Skin epidermis (tissue), 12 donors: ENCODE results near the gene FCHSD2.
"Not testable (repeated sequence)": the region's sequence is repeated elsewhere in the genome, so short reads cannot be mapped to it uniquely, and the experiment has no call there.

Experiments
- H3K27ac ChIP-seq, 21 experiments: fragments of 200-600 bp; sonication (generic) in 11 of 21; one replicate each; pipeline ENCODE4 v1.5.0; 2020; ENCODE audit warnings: mild to moderate bottlenecking in 3 of 21, inconsistent platforms in 2 of 21, moderate library complexity in 2 of 21
- H3K4me3 ChIP-seq, 7 experiments: fragments of 200-600 bp; sonication (generic) in 2 of 7; one replicate each; pipeline ENCODE4 v1.5.0; 2020; ENCODE audit warnings: inconsistent platforms in 2 of 7, mild to moderate bottlenecking in 2 of 7, moderate library complexity in 1 of 7

FCHSD2 gene

GRCh38 chr11:72833811-72834493, 308.2 kb downstream of the FCHSD2 start:
- no peak overlapping the region for H3K4me3 ChIP-seq

DNA sequence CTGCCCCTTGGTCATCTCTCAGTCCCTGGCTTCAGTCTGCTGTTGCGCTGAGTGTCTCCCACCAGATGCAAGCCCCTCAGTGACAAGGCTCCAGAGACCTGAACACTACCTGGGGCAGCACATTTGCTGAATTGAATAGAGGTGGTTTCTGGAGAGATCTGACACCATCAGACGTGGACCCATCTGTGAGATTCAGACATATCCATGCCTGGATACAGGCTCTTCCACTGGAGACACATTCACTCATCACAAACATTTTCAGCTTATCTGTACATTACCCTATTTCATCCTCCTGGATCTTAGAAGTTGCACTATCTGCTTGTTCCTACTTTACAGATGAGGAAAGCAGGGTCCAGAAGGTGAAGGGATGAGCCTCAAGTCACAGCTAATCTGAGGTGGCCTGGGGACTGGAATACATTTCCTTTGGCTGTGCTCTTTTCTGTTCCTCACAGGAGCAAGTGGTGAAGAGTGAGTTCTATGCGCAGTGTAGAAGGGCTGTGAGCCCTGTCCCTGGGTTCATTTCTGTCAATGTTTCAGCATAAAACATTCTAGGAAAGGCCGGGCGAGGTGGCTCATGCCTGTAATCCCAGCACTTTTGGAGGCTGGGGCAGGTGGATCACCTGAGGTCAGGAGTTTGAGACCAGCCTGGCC, 308.9 kb downstream of the FCHSD2 start:
- Histone ChIP-seq H3K27ac (peak overlapping the region in 6 of 21 experiments; percentile 11 to 78 (median 26)), H3K4me3 (no peak overlapping the region)

More at GRCh38 chr11:72833811-72834493, 308.2 kb downstream of the FCHSD2 start:
- peak overlapping the region in 8 of 21 experiments; percentile 15 to 78 (median 36) for H3K27ac ChIP-seq

DNA sequence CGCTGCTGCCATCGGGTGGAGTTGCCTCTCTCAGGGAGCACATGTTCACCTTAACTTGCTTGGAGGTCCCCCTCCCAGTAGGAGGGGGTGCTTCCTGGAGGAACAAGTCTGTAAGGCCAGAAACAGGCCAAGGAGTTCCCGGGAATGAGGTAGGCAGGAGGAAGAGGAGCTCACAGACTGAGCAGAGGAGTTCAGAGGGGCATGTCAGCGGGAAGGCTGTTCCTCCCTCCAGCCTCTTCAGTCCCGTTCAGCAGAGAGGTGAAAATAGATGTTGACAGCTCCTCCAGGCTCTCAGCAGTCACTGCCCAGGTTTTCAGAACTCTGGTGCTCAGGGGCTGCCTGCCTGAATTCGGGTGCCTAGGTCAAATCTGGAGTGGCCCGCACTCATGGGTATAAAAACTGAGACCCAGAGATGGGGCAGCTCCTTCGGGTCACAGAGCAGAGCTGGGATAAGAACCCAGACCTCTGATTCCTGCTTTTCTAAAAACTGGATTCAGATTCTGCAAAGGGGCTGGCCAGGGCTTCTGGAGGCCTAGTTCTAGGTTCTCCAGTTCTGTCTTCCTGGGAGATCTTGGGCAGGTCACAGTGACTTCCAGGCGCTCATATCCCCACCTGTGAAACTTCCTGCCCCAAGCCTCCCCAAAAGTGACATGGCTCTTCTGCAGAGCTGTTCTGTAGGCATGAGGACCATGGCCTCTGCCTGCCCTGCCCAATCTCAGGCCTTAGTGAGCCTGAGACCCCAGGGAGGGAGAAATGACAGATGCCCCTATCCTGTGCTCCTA, 309.6 kb downstream of the FCHSD2 start:
- H3K4me3 ChIP-seq = no peak overlapping the region
- H3K27ac ChIP-seq = peak overlapping the region in 8 of 21 experiments; percentile 11 to 78 (median 25)

- Histone ChIP-seq H3K4me3 (no peak overlapping the region), H3K27ac (peak overlapping the region in 6 of 21 experiments; percentile 14 to 78 (median 25))
Measured at GRCh38 chr11:72831521-72832300, 310.4 kb downstream of the FCHSD2 start.

DNA sequence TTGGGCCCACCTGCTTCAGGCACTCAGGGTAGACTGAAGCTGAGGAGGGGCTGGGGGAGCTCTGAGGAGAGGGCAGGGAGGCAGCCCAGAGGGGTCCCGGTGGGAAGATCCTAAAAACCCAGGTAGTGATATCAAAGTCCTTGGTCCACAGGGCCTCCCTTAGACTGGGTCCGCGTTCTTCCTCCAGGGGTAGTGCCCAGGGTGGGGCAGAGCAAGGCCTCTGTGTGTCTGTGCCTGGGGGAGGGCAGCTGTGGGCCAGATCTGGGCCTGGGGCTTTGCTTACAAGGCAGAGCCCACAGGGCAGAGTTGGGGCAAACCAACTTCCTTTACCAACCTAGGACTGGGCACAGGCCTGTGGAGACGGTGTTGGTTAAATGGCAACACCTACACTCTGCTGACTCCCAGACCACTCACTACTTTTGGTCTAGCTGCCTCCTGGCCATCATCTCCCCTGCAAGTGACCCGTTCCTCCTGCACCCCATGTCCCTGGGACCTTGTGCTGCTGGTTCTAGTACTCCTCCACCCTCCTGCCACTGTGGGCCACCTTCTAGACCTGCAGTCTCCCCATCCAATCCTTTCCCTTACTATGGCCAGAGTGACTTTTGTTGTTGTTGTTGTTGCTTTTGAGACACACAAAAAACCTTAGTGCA, 312.1 kb downstream of the FCHSD2 start:
- H3K27ac ChIP-seq = peak overlapping the region in 2 of 21 experiments; percentile 27 to 77
- no peak overlapping the region for H3K4me3 ChIP-seq

DNA sequence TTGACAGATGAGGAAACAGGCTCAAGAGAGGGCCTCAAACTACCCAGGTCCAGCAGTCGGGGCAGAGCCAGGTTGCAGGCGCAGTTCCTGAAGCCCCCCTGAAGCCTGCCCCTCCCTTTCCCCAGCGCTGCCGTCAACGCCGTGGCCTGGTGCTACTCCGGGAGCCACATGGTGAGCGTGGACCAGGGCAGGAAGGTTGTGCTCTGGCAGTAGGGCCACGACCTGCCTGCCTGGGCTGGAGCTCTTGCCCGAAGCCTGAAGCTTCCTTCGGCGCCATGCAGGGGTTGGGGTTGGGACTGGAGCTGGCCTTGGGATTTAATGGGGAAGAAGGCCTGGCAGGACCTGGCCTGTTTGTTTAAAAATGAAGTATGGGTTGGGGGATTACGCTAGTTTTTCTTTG, 312.9 kb downstream of the FCHSD2 start:
- H3K27ac ChIP-seq = peak overlapping the region in 5 of 21 experiments; percentile 7 to 77 (median 31)
- no peak overlapping the region for H3K4me3 ChIP-seq

DNA sequence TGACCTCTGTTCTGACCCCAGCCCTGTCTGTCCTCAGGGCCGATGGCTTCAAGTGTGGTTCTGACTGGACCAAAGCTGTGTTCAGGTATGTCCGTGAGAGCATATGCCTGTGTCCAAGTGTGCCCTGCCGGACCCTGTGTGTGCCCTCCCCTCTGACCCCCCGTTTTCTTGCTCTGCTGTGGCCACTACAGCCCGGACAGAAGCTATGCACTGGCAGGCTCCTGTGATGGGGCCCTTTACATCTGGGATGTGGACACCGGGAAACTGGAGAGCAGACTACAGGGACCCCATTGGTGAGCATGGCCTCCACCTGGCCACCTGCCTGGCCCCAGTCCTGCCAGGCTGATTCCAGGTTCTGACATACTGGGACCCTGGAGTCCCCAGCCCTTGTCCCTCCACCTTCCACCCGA, 313.4 kb downstream of the FCHSD2 start:
- H3K27ac ChIP-seq = peak overlapping the region in 13 of 21 experiments; percentile 7 to 77 (median 51)

DNA sequence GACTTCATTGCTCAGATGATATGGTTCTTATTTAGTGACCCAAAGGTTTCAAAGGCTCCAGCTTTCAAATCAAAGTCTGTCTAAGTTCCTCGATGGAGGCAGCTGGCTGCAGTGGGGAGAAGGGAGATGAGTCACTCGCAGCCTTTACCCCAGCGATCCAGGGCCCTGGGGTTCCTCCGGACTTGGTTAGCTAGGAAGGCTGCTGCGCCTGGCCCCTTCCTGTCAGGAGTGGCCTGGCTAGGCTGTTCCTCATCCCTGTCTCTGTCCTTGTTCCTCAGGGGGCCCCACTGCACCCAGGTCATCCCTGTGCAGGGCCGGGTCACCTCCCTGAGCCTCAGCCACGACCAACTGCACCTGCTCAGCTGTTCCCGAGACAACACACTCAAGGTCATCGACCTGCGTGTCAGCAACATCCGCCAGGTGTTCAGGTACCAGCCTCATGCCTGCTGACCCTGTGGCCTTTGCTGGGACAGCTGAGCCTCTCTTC, 314.0 kb downstream of the FCHSD2 start:
- H3K4me3 ChIP-seq = no peak overlapping the region
- H3K27ac ChIP-seq = peak overlapping the region in 17 of 21 experiments; percentile 19 to 77 (median 47)

More for the DNA sequence above, 313.4 kb downstream of the FCHSD2 start:
- H3K4me3 ChIP-seq = no peak overlapping the region

GRCh38 chr11:72827656-72828055, 314.5 kb downstream of the FCHSD2 start:
- peak overlapping the region in 17 of 21 experiments; percentile 22 to 77 (median 49) for H3K27ac ChIP-seq
- not testable (repeated sequence) for H3K4me3 ChIP-seq

- H3K27ac ChIP-seq = peak overlapping the region in 12 of 21 experiments; percentile 29 to 77 (median 48)
- H3K4me3 ChIP-seq = no peak overlapping the region
Measured at GRCh38 chr11:72826942-72827480, 315.1 kb downstream of the FCHSD2 start.

- peak overlapping the region in 6 of 21 experiments; percentile 14 to 49 (median 26) for H3K27ac ChIP-seq
- H3K4me3 ChIP-seq = no peak overlapping the region
Measured at GRCh38 chr11:72826191-72826941, 315.8 kb downstream of the FCHSD2 start.

DNA sequence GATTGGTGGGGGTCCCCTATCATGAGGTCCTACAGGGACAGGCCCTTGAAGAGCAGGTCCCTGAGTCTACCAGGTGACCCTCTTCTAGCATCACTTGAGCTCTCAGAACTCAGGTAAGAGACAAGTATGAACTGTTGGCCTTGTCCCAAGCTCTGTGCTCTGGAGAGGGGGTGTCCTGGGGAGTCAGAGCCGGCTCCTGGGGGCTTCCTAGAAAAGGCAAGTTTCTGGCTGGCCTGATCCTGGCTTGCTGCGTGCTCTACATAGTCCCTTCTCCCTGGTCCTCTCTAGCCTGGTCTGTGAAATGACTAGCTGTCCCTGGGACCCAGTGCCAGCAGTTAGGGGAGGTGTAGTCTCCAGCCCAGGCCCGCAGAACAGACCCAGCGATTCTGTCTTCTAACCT, 316.5 kb downstream of the FCHSD2 start:
- peak overlapping the region in 1 of 21 experiments; percentile 17 for H3K27ac ChIP-seq
- H3K4me3 ChIP-seq = no peak overlapping the region

- no peak overlapping the region for H3K4me3 ChIP-seq
- peak overlapping the region in 2 of 21 experiments; percentile 0 to 17 for H3K27ac ChIP-seq
Measured at GRCh38 chr11:72824811-72825505, 317.2 kb downstream of the FCHSD2 start.

DNA sequence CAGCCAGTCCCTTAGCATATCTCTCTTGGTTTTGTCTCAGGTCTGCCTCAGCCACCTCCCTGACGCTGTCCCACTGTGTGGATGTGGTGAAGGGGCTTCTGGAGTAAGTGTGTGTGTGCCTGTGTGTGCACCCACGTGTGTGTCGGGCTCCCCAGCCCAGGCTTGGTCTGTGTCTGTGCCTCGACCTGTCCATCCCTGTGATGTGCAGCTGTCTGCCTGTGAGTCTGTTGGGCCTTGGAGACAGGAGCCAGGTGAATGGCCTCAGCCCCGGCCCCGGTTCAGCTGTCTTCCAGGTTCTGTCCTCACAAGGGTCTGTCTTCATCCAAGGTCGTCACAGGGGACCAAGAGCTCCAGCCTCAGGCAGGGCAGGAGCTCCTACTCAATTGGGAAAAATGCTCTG, 318.1 kb downstream of the FCHSD2 start:
- no peak overlapping the region for H3K4me3 ChIP-seq
- H3K27ac ChIP-seq = peak overlapping the region in 2 of 21 experiments; percentile 34 to 37

DNA sequence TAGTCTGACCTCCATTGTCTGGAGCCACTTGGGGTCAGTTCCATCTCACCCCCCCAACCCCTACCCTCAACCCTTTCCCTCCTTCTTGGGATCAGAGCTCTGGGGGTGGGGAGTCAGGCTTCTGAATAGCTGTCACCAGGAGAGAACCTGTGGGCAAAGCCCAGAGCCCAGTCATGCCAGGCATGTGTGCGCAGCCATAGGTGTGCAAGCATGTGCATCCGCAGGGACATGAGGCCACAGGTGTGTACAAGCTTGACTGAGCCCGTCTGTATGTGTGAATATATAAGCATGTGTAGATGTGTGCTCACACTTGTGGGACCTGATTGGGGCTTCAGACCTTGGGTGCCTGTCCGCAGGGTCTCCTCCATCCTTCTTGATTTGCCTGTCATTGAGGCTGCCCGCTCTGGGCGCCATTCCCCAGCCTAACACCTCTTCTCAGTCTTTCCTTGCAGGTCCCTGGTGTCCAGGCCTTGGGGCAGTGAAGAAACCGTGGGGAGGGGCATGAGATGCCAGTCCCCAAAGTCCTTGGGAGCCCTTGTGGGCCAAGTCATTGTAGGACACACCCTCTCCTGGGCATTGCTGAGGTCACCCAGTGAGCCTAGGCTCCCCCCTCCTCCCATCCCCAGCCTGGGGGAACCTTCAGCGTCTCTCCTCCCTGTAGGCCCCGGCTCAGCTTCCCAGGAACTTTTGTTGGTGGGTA, 318.9 kb downstream of the FCHSD2 start:
- H3K4me3 ChIP-seq = no peak overlapping the region
- peak overlapping the region in 3 of 21 experiments; percentile 34 to 85 (median 37) for H3K27ac ChIP-seq
